GM19239 (cell line): ENCODE measurements around the gene PHF2.

ENCODE experiments used
- DNase-seq: peaks from one replicate; pipeline ENCODE4 v3.0.0; 2011; ENCODE audit warnings: low spot score; ENCODE audit not compliant: insufficient read length
- FAIRE-seq: peaks from 2 replicates; lab custom pipeline; 2011; peaks lifted over from hg19 to GRCh38; lab: Jason Lieb, UNC

The PHF2 gene

GRCh38 chr9:93598647-93599241 is 22.4 kb downstream of the PHF2 start:
- FAIRE-seq (no peak), DNase-seq (no peak)

- DNase-seq: no peak
- FAIRE-seq: peak; percentile 48
These were observed 23.4 kb downstream of the PHF2 start for GRCh38 chr9:93599571-93600403.

- FAIRE-seq: no peak
- DNase-seq: no peak
These were observed 24.1 kb downstream of the PHF2 start for GRCh38 chr9:93600504-93600903.

GRCh38 chr9:93601063-93601462 is 24.7 kb downstream of the PHF2 start:
- FAIRE-seq (no peak), DNase-seq (no peak)

- FAIRE-seq: no peak
These were observed 25.3 kb downstream of the PHF2 start for GRCh38 chr9:93601666-93602065.

GRCh38 chr9:93603011-93603410 is 26.6 kb downstream of the PHF2 start:
- FAIRE-seq (no peak), DNase-seq (no peak)

More at GRCh38 chr9:93601666-93602065, 25.3 kb downstream of the PHF2 start:
- DNase-seq: no peak

GRCh38 chr9:93603906-93604326 is 27.5 kb downstream of the PHF2 start:
- FAIRE-seq (no peak), DNase-seq (no peak)

GRCh38 chr9:93606187-93606586 is 29.8 kb downstream of the PHF2 start:
- no peak for FAIRE-seq
- DNase-seq: no peak

- FAIRE-seq: no peak
- no peak for DNase-seq
These were observed 33.8 kb downstream of the PHF2 start for GRCh38 chr9:93610206-93610605.

- FAIRE-seq (no peak), DNase-seq (no peak)
These were observed 35.8 kb downstream of the PHF2 start for GRCh38 chr9:93612052-93612795.

GRCh38 chr9:93612796-93613154 is 36.4 kb downstream of the PHF2 start:
- DNase-seq (no peak), FAIRE-seq (no peak)

- FAIRE-seq (no peak), DNase-seq (no peak)
These were observed 36.8 kb downstream of the PHF2 start for GRCh38 chr9:93613174-93613573.

GRCh38 chr9:93613791-93614190 is 37.4 kb downstream of the PHF2 start:
- DNase-seq: no peak
- no peak for FAIRE-seq

GRCh38 chr9:93614830-93615468 is 38.6 kb downstream of the PHF2 start:
- no peak for FAIRE-seq

GRCh38 chr9:93616044-93616443 is 39.7 kb downstream of the PHF2 start:
- no peak for DNase-seq
- no peak for FAIRE-seq

More at GRCh38 chr9:93614830-93615468, 38.6 kb downstream of the PHF2 start:
- DNase-seq: no peak

GRCh38 chr9:93617273-93617672 is 40.9 kb downstream of the PHF2 start:
- no peak for DNase-seq
- FAIRE-seq: no peak

- DNase-seq: no peak
- FAIRE-seq: no peak
These were observed 42.9 kb downstream of the PHF2 start for GRCh38 chr9:93619272-93619775.

GRCh38 chr9:93620041-93620506 is 43.7 kb downstream of the PHF2 start:
- no peak for FAIRE-seq
- no peak for DNase-seq

- DNase-seq: no peak
- no peak for FAIRE-seq
These were observed 44.8 kb downstream of the PHF2 start for GRCh38 chr9:93620881-93621820.
